HG02981 (cell line): ENCODE results near the gene ABCC3.

Source experiments
- ATAC-seq: cut with Tn5 transposase; IDR thresholded peaks from one replicate; pipeline ENCODE4 v1.9.1; 2021; ENCODE audit warnings: mild to moderate bottlenecking, moderate library complexity; ENCODE audit not compliant: unreplicated experiment

ABCC3 gene

DNA sequence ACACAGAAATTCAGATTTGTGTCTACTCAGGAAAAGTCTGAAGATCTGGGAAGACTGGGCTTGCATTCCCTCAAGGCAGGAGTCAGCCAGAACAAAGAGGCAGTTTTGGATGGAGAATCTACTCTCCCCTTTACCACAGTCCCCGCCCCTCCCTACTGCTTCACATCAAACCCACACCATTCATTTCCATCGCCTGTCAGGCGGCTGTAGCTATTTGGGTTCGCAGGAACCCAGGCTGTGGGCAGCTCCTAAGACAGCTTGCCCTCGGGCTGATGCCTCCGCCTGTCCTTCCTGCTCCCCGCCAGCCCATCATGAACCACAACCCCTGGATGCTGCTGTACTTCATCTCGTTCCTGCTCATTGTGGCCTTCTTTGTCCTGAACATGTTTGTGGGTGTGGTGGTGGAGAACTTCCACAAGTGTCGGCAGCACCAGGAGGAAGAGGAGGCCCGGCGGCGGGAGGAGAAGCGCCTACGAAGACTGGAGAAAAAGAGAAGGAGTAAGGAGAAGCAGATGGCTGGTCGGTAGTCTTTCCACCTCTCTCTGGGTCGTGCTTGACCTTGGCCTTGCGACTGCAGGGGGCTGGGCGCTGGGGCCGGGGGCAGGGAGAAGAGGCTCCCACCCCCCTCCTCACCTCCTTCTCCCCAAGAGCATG, 27.0 kb upstream of the ABCC3 start:
- no peak for ATAC-seq

GRCh38 chr17:50608700-50609379, 25.8 kb upstream of the ABCC3 start:
- no peak for ATAC-seq

DNA sequence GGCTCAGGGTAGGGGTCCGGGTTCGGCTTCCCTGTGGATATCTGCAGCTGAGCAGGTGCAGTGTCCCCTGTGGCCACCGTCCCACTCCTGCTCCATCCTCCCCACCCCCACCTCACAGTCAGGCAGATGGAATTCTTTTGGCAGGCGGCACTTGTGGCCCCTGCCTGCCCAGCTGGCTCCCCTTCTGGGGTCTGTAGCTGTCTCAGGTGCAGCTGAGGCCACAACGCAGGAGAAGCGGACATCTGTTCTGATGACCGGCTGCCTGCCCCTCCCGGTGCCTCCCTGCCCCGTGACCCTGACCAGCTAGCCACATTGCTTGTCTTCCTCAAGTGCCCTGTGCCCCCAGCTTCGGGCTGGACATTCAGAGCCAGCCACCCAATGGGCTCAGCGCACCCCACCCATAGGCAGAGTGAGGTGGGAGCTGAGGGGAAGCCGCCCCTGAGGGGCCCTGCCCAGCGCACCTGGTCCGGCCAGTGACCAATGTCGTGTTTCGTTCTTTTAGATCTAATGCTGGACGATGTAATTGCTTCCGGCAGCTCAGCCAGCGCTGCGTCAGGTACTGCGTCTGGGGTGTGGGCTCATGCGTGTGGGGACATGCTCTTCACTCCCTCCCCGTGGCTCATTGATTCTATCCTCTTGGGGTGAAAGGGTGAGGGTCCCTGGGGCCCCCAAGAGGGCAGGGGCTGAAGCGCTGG, 25.2 kb upstream of the ABCC3 start:
- no peak for ATAC-seq

GRCh38 chr17:50611634-50612033, 23.0 kb upstream of the ABCC3 start:
- no peak for ATAC-seq

GRCh38 chr17:50612281-50612680, 22.4 kb upstream of the ABCC3 start:
- no peak for ATAC-seq

- ATAC-seq = no peak
Measured at GRCh38 chr17:50613007-50613992, 21.4 kb upstream of the ABCC3 start.

- no peak for ATAC-seq
Measured at GRCh38 chr17:50614471-50615051, 20.1 kb upstream of the ABCC3 start.

DNA sequence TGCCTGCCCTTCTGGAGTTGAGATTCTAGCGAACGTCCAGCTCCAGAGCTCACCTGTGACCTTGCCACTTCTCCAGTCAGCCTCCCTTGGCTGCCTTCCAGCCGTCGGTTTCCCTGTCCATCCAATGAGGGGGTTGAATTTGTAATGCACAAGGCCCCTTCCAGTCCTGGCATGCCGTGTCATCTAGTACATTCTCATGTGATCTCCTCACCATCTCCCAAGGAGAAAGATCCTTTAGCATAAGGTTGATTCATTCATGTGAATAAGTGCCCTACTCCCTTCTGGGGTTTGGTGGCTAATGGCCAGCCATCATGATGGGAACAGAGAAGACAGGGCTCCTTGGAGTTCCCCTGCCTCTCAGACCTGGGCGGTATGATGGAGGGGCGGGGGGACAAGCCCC, 18.9 kb upstream of the ABCC3 start:
- ATAC-seq = no peak

DNA sequence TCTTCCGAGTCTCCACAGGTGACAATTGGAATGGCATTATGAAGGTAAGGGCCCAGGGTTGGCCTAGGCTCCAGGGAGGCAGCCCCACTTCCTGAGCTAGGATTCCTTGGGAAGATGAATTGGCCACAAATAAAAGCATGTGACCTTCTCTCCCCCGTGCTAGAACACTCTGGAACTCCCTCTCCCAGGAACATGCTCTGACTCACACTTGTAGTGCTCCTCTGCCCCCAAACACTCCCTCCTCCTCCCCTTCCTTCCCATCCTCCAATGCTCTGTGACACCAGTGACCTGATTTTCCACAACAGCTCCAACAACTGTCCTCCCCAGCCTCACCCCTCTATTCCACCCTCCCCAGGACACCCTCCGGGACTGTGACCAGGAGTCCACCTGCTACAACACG, 16.4 kb upstream of the ABCC3 start:
- ATAC-seq = no peak

DNA sequence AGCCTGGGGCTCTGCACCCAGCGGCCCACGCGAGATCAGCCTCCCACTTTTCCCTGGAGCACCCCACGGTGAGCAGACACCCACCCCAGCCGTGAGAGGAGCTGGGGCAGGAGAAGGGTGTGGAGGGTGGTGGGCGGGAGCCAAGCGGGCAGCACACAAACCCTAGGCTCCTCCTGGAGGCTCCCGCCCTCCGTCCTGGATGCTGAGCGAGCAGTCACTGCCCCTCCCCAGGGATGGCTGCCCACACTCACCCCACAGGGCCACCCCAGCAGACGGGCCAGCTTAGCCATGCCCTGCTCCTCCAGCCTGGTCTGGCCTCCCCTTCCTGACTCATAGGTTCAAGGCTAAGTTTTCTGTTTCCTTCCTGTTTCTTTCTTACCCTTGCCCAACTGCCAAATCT, 15.7 kb upstream of the ABCC3 start:
- ATAC-seq = no peak

DNA sequence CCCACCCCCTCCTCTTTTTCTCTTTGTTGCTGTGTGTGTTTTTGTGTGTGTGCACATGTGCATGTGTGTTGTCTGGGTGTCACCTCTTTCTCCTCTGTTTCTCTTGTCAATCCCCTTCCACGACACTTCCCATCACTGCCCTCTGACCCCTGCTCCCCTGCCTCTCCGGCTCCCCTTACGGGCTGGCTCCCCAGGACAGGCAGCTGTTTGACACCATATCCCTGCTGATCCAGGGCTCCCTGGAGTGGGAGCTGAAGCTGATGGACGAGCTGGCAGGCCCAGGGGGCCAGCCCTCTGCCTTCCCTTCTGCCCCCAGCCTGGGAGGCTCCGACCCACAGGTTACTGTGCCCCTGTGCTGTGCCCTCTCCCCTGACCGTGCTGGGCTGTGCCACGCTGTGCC, 15.2 kb upstream of the ABCC3 start:
- no peak for ATAC-seq

GRCh38 chr17:50620237-50620636, 14.4 kb upstream of the ABCC3 start:
- ATAC-seq = no peak

DNA sequence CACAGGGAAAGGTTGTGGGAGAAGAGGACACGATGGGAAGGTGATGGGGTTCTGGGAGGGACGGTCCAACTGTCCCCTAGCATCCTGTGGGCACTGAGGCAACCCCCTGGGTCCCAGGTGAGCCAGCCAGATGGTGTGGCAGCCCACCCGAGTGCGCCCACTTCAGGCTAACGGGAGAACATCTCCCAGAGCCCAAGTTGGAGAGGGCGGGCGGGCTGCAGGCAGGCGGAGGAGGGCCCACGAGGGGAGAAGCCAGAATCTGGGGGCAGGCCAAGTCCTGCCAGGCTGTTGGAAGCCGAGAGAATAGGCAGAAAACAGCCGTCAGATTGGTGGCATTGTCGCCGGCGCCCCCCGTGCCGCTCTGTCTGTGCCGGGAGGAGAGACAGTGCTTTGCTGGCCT, 13.8 kb upstream of the ABCC3 start:
- no peak for ATAC-seq

DNA sequence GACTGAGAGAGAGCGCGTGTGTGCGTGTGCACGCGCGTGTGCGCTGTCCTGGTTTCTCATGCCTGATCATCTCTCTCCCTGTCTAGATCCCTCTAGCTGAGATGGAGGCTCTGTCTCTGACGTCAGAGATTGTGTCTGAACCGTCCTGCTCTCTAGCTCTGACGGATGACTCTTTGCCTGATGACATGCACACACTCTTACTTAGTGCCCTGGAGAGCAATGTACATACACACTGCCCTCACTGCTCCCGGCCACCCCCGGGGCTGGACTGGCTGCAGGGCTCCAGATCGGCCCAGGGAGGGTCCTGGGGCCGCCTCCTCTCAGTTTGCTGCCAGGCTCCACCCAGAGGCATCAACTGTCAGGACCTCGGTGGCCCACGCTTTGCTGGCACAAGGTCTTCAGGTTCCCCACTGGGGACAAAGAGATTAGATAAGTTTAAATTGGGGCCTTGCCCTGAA, 13.1 kb upstream of the ABCC3 start:
- ATAC-seq = no peak

DNA sequence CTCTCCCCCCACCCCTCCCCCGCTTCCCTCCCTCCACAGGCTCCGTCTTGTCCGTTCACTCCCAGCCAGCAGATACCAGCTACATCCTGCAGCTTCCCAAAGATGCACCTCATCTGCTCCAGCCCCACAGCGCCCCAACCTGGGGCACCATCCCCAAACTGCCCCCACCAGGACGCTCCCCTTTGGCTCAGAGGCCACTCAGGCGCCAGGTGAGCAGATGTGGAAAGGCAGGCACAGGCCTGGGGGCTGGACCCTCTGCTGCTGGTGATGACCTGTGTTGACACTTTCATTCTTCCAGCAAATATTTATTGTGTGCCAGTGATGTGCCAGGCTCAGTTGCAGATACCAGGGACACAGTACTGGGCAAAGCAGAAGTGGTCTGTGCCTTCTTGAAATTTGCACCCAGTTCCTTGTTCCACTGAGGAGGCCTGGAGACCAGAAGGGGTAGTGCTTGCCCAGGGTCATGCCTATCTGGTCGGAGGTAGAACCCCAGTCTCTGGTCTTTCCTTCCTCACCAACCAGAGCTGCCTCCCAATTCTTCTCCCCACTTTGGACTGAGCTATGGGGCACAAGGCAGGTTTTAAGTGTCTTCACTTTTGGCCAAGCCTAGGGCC, 10.3 kb upstream of the ABCC3 start:
- no peak for ATAC-seq

DNA sequence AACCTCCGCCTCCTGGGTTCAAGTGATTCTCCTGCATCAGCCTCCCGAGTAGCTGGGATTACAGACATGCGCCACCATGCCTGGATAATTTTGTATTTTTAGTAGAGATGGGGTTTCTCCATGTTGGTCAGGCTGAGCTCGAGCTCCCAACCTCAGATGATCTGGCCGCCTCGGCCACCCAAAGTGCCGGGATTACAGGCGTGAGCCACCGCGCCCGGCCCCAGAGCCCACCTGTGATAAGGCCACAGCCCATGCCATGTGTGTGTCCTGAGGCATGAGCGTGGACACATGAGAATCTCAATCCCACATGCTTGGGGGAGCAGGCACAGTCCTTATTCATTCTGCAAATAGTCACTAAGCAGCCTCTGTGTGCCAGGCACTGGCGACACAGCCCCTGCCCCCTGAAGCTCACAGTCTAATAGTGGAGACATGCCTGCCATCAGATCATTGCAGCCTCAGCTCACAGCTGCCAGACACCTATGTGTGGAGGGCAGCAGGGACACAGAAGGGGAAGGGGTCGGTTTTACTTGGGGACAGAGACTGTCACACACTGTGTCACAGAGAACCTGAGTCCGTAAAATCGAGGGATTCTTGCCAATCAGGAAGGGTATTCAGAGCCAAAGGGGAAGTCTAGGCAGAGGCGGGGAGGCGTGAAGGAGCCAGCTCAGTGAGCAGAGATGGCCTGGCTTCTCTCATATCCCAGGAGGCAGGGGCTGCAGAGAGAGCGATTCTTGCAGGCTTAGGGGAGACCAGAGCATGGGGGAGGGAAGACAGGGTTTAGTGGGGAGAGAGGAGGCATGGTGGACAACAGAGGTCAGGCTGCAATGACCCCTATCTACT, 9.4 kb upstream of the ABCC3 start:
- ATAC-seq = no peak

GRCh38 chr17:50626037-50626574, 8.6 kb upstream of the ABCC3 start:
- no peak for ATAC-seq

DNA sequence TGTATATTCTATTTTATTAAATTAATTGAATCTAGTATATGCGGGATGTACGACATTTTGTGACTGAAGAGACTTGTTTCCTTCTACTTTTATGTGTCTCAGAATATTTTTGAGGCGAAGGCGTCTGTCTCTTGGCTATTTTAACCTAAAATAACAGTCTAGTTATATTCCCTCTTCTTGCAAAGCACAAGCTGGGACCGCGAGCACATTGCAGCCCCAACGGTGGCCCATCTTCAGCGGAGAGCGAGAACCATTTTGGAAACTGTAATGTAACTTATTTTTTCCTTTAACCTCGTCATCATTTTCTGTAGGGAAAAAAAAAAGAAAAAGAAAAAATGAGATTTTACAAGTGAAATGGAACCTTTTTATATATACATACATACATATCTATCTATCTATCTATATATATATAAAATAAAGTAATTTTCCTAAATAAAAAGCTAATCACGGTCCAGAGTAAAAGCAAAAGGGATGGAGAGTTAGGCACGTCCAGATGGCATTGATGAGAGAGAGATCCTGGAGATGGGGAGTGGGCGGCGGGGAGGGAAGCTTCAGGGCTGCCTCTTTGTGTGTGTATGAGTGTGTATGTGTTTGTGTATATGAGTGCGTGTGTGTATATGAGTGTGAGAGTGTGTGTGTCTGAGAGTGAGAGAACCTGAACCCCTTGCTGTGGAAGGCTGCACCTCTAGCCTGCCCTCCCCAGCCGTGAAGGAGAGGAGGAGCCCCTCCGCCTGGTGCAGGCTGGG, 7.5 kb upstream of the ABCC3 start:
- no peak for ATAC-seq
